ENCODE results near the gene FLCN. TPM values are rescaled to one million over a fixed set of nuclear protein-coding genes. Genes with fewer than 3 reads are reported as not detected.
"Not testable (repeated sequence)": the region's sequence is repeated elsewhere in the genome, so short reads cannot be mapped to it uniquely, and the experiment has no call there.

Gene FLCN
- total RNA-seq, 1 experiment from 2014 or later: 35.3 TPM

DNA sequence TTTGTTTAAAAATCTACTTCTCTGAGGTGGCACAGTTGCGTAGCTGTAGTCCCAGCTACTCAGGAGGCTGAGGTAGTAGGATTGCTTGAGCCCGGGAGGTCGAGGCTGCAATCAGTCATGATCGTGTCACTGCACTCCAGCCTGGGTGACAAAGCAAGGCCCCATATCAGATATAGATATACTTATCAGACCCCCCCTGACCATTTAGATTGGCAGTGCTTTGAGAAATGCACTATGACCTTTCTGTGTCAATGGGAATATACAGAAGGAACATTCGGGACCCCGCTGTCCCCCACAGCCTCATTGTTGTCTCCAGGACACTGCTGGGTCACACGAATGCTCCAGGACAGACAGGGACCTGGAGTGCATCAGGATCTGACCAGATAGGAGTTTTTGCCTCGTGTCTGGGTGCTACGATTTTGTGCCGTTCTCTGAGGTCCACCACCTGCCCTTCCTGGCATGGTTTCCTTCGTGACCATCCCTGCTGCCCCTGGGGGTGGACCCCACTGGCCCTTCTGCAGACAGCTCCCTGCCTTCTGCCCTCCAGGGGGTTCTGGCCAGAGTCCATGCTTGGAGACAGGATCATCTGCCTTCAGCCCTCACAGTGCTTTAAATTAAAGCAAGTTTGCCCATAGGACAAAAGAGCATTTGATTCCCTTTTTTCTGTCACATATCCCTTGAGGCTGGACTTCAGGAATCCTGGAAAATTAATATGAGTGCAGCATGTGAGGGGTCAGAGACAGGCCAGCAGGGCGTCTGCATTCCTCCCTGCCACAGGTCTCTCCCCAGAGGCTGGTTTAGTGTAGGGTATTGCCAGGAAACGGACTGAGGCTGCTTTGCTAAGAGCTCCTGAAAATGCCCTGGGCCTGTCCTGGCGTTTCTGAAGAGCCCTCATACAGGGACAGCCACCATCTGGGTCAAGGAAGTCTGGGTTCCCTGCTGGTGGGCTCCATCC lies 50.1 kb downstream of the FLCN start:
- no peaks in the 10 kb centered on the region for H3K27me3 Mint-ChIP-seq (ENCODE audit: unreplicated experiment)
- intact Hi-C loops (cut with micrococcal nuclease; ENCODE audit: unreplicated experiment): no loop called here
- TF ChIP-seq, protein P1, sequence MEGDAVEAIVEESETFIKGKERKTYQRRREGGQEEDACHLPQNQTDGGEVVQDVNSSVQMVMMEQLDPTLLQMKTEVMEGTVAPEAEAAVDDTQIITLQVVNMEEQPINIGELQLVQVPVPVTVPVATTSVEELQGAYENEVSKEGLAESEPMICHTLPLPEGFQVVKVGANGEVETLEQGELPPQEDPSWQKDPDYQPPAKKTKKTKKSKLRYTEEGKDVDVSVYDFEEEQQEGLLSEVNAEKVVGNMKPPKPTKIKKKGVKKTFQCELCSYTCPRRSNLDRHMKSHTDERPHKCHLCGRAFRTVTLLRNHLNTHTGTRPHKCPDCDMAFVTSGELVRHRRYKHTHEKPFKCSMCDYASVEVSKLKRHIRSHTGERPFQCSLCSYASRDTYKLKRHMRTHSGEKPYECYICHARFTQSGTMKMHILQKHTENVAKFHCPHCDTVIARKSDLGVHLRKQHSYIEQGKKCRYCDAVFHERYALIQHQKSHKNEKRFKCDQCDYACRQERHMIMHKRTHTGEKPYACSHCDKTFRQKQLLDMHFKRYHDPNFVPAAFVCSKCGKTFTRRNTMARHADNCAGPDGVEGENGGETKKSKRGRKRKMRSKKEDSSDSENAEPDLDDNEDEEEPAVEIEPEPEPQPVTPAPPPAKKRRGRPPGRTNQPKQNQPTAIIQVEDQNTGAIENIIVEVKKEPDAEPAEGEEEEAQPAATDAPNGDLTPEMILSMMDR (IDR thresholded peaks at IDR 0.05; ENCODE audit: unreplicated experiment): no peak
- CTCF ChIA-PET: no interaction called here
- no peak for DNase-seq
- no peak overlapping the region for H3K27ac Mint-ChIP-seq (ENCODE audit: unreplicated experiment)
- peaks cover 42% of the 10 kb centered on the region for H3K36me3 Mint-ChIP-seq (ENCODE audit: insufficient read depth, unreplicated experiment)
- H3K4me1 Mint-ChIP-seq (ENCODE audit: low read depth, unreplicated experiment): peaks cover 9% of the 10 kb centered on the region
- H3K4me3 Mint-ChIP-seq (ENCODE audit: low read depth, unreplicated experiment): no peak overlapping the region
- BruUV-seq (replicated peaks): no TSS peak
- no peaks in the 10 kb centered on the region for H3K9me3 Mint-ChIP-seq (ENCODE audit: low read depth, unreplicated experiment)

DNA sequence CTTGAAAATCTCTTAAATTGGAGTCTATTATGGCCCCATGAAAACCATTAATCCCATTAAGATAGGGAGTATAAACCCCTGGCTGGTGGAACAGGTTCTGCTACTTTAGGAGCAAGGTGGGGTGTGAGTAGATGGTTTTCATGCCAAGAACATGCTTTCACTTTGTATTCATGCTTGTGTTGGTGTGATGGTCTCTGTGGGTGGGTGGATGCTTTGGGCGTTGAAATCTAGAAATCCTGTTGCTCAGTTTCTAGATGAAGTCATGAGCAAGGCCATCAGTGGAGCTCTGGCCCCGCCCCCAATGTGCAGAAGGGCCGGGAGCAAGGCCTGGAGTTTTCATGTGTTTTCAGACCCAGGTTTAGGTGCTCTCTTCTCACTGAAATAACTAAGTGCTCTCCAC lies 50.9 kb downstream of the FLCN start:
- DNase-seq: peak; percentile 52
- intact Hi-C loops (cut with micrococcal nuclease; ENCODE audit: unreplicated experiment): no loop called here
- Mint-ChIP-seq H3K4me1 (ENCODE audit: low read depth, unreplicated experiment) (peaks cover 9% of the 10 kb centered on the region), H3K27me3 (ENCODE audit: unreplicated experiment) (no peaks in the 10 kb centered on the region), H3K4me3 (ENCODE audit: low read depth, unreplicated experiment) (no peak overlapping the region), H3K9me3 (ENCODE audit: low read depth, unreplicated experiment) (no peaks in the 10 kb centered on the region), H3K36me3 (ENCODE audit: insufficient read depth, unreplicated experiment) (peaks cover 47% of the 10 kb centered on the region), H3K27ac (ENCODE audit: unreplicated experiment) (peak overlapping the region; percentile 20)
- no TSS peak for BruUV-seq (replicated peaks)
- TF ChIP-seq, protein P1 (IDR thresholded peaks at IDR 0.05; ENCODE audit: unreplicated experiment): no peak
- CTCF ChIA-PET: no interaction called here

DNA sequence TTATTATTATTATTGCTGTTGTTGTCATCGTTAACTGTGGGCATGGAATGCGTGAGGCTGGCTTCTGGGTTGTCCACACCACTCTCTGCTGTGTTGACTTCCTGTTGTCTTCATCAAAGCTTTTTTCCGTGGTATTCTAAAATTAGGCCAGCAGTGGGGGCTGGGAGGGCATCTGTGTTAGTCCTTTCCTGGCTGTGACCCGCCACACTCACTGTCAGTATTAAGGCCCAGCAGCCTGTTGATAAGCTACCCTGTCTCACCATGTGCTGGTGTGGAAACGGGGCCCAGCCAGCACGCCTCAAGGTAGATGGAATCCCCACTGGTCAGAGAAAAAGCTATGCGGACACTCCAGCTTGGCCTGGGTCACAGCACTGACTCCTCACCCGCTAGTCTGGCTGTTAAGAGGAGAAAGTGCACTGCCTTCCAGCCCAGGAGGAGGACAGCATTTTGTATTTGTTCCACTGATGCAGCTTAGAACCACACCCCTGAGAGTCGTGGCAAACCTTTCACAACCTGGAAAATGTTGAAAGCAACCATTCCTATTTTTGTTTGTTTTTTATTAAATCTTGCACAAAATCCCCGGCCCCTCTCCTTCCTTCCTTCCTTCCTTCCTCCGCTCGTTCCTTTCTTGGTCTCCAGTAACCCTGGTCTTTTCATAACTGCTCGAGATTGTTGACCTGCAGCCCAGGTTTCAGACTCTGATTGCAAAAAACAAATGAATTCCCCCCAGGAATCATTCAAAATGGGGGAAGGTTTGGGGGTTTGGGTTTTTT lies 51.8 kb downstream of the FLCN start:
- peaks cover 55% of the 10 kb centered on the region for H3K36me3 Mint-ChIP-seq (ENCODE audit: insufficient read depth, unreplicated experiment)
- H3K27ac Mint-ChIP-seq (ENCODE audit: unreplicated experiment); H3K27me3 Mint-ChIP-seq (ENCODE audit: unreplicated experiment); H3K4me1 Mint-ChIP-seq (ENCODE audit: low read depth, unreplicated experiment); H3K9me3 Mint-ChIP-seq (ENCODE audit: low read depth, unreplicated experiment); CTCF ChIA-PET; DNase-seq; intact Hi-C loops (cut with micrococcal nuclease; ENCODE audit: unreplicated experiment); H3K4me3 Mint-ChIP-seq (ENCODE audit: low read depth, unreplicated experiment): not testable (repeated sequence)
- BruUV-seq (replicated peaks): TSS peak; percentile 42

DNA sequence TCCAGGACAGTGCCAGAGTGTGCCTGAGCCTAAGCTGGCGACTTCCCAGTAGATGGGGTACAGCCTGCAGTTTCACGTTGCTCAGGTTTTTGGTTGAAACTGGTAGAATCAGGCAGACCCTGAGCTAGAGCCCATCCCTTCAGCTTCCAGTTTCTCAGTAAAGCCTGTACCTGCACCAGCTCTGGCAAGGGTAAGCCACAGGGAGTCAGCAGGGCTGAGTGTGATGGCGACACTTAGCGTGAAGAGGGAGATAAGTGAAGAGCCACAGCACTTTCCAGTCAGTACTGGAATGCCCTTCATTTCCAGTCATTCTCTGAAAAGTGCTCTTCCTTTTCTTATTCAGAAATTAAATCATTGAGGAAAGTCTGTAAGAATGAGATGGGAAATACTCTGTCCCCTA lies 53.2 kb downstream of the FLCN start:
- Mint-ChIP-seq H3K4me3 (ENCODE audit: low read depth, unreplicated experiment) (no peak overlapping the region), H3K9me3 (ENCODE audit: low read depth, unreplicated experiment) (no peaks in the 10 kb centered on the region), H3K4me1 (ENCODE audit: low read depth, unreplicated experiment) (peaks cover 9% of the 10 kb centered on the region), H3K27me3 (ENCODE audit: unreplicated experiment) (no peaks in the 10 kb centered on the region), H3K36me3 (ENCODE audit: insufficient read depth, unreplicated experiment) (peaks cover 67% of the 10 kb centered on the region), H3K27ac (ENCODE audit: unreplicated experiment) (no peak overlapping the region)
- TF ChIP-seq, protein P1 (IDR thresholded peaks at IDR 0.05; ENCODE audit: unreplicated experiment): no peak
- no TSS peak for BruUV-seq (replicated peaks)
- intact Hi-C loops (cut with micrococcal nuclease; ENCODE audit: unreplicated experiment): no loop called here
- no peak for DNase-seq
- CTCF ChIA-PET: no interaction called here

Data from Calu3 (cell line).